Caco-2 (cell line): Measurements from ENCODE around the gene CCDC194. TPM values are rescaled to one million over a fixed set of nuclear protein-coding genes. Genes with fewer than 3 reads are reported as not detected.

Experiments
- BruUV-seq: library from RNA; stranded (reverse); fragments of 400-500 nt; replicated peaks from 2 replicates; lab custom pipeline; 2021; lab: Mats Ljungman, UMichigan
- CTCF ChIA-PET: fragments of 300-600 bp; sonication (Branson Sonifier 250); formaldehyde crosslinking; loops from one replicate; lab custom pipeline; 2022; ENCODE audit warnings: antibody characterized with exemption; lab: Charles Lee
- POLR2A ChIA-PET: fragments of 300-600 bp; sonication (Branson Sonifier 250); formaldehyde crosslinking; loops from one replicate; lab custom pipeline; 2022; ENCODE audit warnings: antibody characterized with exemption; lab: Charles Lee
- DNase-seq, 2 experiments: peaks; one replicate each; pipeline versions ENCODE4 v3.0.0 to v3.0.0-alpha.2; 2020 to 2022
- H3K27me3 ChIP-seq: replicated peaks from 2 replicates; pipeline ENCODE4 v1.6.0; 2011; ENCODE audit warnings: low read length; ENCODE audit not compliant: control insufficient read depth, insufficient read depth
- H3K36me3 ChIP-seq: 2 replicates; pipeline ENCODE4 v1.5.1; 2011; ENCODE audit warnings: low read length; ENCODE audit not compliant: control insufficient read depth, insufficient read depth
- H3K4me1 ChIP-seq: fragments of 250-450 bp; sonication (Bioruptor Pico); 2 replicates; pipeline ENCODE4 v1.5.1; 2020; ENCODE audit warnings: mild to moderate bottlenecking
- H3K4me3 ChIP-seq: 2 replicates; pipeline ENCODE4 v1.5.1; 2011; ENCODE audit warnings: low read depth, mild to moderate bottlenecking, control low read depth, low read length
- H3K9me3 ChIP-seq: fragments of 250-450 bp; sonication (Bioruptor Pico); 2 replicates; pipeline ENCODE4 v1.5.1; 2020; ENCODE audit warnings: mild to moderate bottlenecking, moderate library complexity
- H3K27ac Mint-ChIP-seq: one replicate; pipeline ENCODE4 v1.8.0; 2022; ENCODE audit warnings: mixed read lengths; ENCODE audit not compliant: unreplicated experiment
- H3K27me3 Mint-ChIP-seq: one replicate; pipeline ENCODE4 v1.8.0; 2022; ENCODE audit warnings: mixed read lengths; ENCODE audit not compliant: insufficient read depth, unreplicated experiment
- H3K36me3 Mint-ChIP-seq: one replicate; pipeline ENCODE4 v1.8.0; 2022; ENCODE audit warnings: mild to moderate bottlenecking, mixed read lengths; ENCODE audit not compliant: insufficient read depth, unreplicated experiment
- H3K4me1 Mint-ChIP-seq: one replicate; pipeline ENCODE4 v1.8.0; 2022; ENCODE audit warnings: low read depth, mixed read lengths; ENCODE audit not compliant: unreplicated experiment
- H3K4me3 Mint-ChIP-seq: one replicate; pipeline ENCODE4 v1.8.0; 2022; ENCODE audit warnings: mild to moderate bottlenecking, moderate library complexity, mixed read lengths; ENCODE audit not compliant: unreplicated experiment
- H3K9me3 Mint-ChIP-seq: one replicate; pipeline ENCODE4 v1.8.0; 2022; ENCODE audit warnings: mixed read lengths; ENCODE audit not compliant: unreplicated experiment
- intact Hi-C: fragments of 100-400 bp; cut with micrococcal nuclease; formaldehyde crosslinking; loops from one replicate; pipeline ENCODE4 v1.10.0; 2022; ENCODE audit not compliant: unreplicated experiment
- total RNA-seq: library from RNA; stranded (reverse); gene quantifications from 2 replicates; pipeline ENCODE4 v1.2.3, GENCODE V29; 2022
- TF ChIP-seq, protein P1 (sequence below), 2 experiments: fragments of 200-600 bp in 1 of 2; IDR thresholded peaks; 1 replicate in 1 of 2; 2 replicates in 1 of 2; pipeline versions ENCODE4 v1.5.1 to v1.8.0; 2011 to 2022; ENCODE audit warnings: antibody characterized with exemption in 1 of 2, control low read depth in 1 of 2, inconsistent platforms in 1 of 2, low read depth in 1 of 2, low read length in 1 of 2, mild to moderate bottlenecking in 1 of 2, moderate library complexity in 1 of 2; ENCODE audit not compliant: insufficient read depth in 1 of 2, severe bottlenecking in 1 of 2, unreplicated experiment in 1 of 2

The CCDC194 gene
- total RNA-seq, 1 experiment from 2014 or later = 1.3 TPM

DNA sequence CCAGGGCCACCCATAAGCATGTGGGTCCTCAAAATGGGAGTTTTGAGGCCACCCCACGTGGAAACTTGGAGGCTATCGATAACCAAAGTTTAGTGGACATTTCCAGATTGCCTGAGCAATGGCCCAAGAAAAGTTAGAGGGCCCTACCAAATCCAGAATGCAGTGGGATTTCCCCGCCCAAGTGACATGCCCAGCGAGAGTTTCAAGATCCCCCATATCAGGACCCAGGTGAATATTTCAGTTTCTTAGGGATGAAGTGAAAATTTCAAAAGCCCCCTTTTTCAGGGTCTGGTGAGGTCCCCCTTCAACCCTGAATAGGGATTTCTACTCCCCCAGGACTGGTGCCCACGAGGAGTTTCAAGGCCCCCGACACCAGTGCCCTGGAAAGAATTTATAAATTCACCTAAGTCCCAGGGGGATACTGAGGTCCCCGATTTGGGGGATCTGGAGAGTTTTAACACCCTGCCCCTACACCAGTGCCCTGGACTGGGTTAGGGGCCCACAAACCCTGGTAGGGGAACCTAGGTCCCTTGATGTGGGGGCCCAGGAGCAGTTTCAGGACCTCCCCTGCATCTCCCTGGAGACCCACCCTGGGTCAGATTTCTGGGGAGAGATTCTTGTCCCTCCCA lies 10.7 kb upstream of the CCDC194 start:
- H3K9me3 ChIP-seq = no peaks in the 10 kb centered on the region
- no TSS peak for BruUV-seq
- peaks cover 21% of the 10 kb centered on the region for H3K36me3 Mint-ChIP-seq
- no peaks in the 10 kb centered on the region for H3K27me3 ChIP-seq
- H3K9me3 Mint-ChIP-seq = no peaks in the 10 kb centered on the region
- peak overlapping the region; percentile 42 for H3K4me3 ChIP-seq
- TF ChIP-seq, protein P1, sequence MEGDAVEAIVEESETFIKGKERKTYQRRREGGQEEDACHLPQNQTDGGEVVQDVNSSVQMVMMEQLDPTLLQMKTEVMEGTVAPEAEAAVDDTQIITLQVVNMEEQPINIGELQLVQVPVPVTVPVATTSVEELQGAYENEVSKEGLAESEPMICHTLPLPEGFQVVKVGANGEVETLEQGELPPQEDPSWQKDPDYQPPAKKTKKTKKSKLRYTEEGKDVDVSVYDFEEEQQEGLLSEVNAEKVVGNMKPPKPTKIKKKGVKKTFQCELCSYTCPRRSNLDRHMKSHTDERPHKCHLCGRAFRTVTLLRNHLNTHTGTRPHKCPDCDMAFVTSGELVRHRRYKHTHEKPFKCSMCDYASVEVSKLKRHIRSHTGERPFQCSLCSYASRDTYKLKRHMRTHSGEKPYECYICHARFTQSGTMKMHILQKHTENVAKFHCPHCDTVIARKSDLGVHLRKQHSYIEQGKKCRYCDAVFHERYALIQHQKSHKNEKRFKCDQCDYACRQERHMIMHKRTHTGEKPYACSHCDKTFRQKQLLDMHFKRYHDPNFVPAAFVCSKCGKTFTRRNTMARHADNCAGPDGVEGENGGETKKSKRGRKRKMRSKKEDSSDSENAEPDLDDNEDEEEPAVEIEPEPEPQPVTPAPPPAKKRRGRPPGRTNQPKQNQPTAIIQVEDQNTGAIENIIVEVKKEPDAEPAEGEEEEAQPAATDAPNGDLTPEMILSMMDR (IDR thresholded peaks at IDR 0.05; ENCODE audit: insufficient read depth in 1 of 2, low read depth in 1 of 2, low read length in 1 of 2, severe bottlenecking in 1 of 2, unreplicated experiment in 1 of 2) = no peak
- H3K36me3 ChIP-seq = peaks cover 2% of the 10 kb centered on the region; the same call in 1 of the 2 replicates
- DNase-seq = no peak
- H3K27me3 Mint-ChIP-seq = no peaks in the 10 kb centered on the region
- peaks cover 10% of the 10 kb centered on the region for H3K4me1 Mint-ChIP-seq
- H3K4me3 Mint-ChIP-seq = peak overlapping the region; percentile 76
- ChIA-PET POLR2A (interaction anchor here (0.5 to 1.5 kb wide), 5 partner anchors 15 to 888 kb away, joined by 3 to 15 read pairs (median 6); partner anchors contain the start of gene MVB12A), CTCF (interaction anchor here (0.7 to 1.2 kb wide), 3 partner anchors 15 to 112 kb away, joined by 3 to 6 read pairs (median 4); partner anchors contain the start of gene MVB12A)
- H3K27ac Mint-ChIP-seq = peak overlapping the region; percentile 10
- H3K4me1 ChIP-seq = peaks cover 13% of the 10 kb centered on the region
- intact Hi-C loops = no loop called here

DNA sequence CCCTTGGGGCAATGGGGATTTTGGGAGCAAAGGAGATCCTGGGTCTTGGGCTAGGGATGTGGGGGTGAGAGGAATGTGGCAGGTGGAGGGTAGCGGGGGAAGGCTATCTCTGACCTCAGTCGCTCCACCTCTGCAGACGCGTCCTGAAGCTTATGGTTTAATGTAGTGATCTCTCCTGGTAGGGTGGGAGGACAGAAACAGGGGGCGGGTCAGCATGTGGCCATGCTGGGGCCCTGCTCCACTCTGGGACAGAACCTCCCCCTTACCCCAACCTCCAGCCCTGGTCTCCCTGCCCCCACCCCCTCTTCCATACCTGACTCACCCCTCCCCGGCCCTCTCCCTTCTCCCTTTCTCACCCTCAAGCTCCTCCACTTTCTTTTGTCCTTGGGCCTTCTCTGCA lies 10.0 kb upstream of the CCDC194 start:
- POLR2A ChIA-PET = no interaction called here
- no TSS peak for BruUV-seq
- Mint-ChIP-seq H3K27ac (no peak overlapping the region), H3K27me3 (no peaks in the 10 kb centered on the region), H3K36me3 (peaks cover 21% of the 10 kb centered on the region), H3K4me3 (peak overlapping the region; percentile 76), H3K9me3 (no peaks in the 10 kb centered on the region), H3K4me1 (peaks cover 10% of the 10 kb centered on the region)
- no peaks in the 10 kb centered on the region for H3K27me3 ChIP-seq
- H3K4me1 ChIP-seq = peaks cover 13% of the 10 kb centered on the region
- intact Hi-C loops = no loop called here
- TF ChIP-seq, protein P1 (IDR thresholded peaks at IDR 0.05; ENCODE audit: insufficient read depth in 1 of 2, low read depth in 1 of 2, low read length in 1 of 2, severe bottlenecking in 1 of 2, unreplicated experiment in 1 of 2) = no peak
- H3K9me3 ChIP-seq = no peaks in the 10 kb centered on the region
- H3K4me3 ChIP-seq = peak overlapping the region; percentile 42; the same call in 1 of the 2 replicates
- no peak for DNase-seq
- peaks cover 2% of the 10 kb centered on the region; the same call in 1 of the 2 replicates for H3K36me3 ChIP-seq
- CTCF ChIA-PET = no interaction called here

DNA sequence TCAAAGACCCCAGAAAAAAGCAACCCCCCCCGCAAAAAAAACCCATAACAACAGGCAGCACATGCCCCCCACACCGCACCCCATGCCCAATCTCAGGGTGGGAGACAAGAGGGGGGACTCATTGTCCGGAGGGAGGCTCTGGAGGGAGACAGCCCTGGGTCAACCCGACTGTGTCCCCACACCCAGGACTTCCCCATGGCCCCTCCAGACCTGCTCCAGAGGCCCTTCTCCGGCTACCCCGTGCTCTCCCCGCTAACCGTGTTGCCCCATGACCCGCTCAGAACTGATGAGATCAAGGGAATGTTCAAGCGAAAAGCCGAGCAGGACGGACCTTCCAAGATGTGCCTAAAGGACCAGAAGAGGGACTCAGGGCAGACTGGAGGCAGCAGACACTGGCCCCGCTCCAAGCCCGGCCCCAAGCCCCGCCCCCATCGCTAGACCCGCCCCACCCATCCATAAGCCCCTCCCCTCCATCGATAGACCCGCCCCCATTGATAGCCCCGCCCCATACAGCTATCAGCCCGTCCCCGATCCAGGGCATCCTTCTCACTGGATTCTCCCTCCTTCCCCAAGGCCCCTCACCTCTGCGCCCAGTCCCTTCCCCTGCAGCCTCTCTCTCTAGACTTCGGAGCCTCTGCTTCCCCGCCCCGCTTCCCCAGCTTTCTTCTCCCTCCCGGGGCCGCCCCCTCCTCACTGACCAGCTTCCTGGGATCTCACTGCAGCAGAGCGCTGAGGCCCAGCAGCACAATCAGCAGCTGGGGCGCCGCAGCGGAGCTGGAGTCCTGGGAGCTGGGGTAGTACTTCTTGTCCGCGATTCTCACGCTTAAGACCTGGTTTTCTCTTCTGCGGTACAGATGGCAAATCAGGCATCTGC lies 9.2 kb upstream of the CCDC194 start:
- H3K36me3 ChIP-seq = peaks cover 2% of the 10 kb centered on the region; the same call in 1 of the 2 replicates
- TSS peak; percentile 12 for BruUV-seq
- H3K4me3 Mint-ChIP-seq = no peak overlapping the region
- ChIA-PET POLR2A (no interaction called here), CTCF (no interaction called here)
- H3K36me3 Mint-ChIP-seq = peaks cover 21% of the 10 kb centered on the region
- TF ChIP-seq, protein P1 (IDR thresholded peaks at IDR 0.05; ENCODE audit: insufficient read depth in 1 of 2, low read depth in 1 of 2, low read length in 1 of 2, severe bottlenecking in 1 of 2, unreplicated experiment in 1 of 2) = no peak
- no peak for DNase-seq
- H3K27me3 ChIP-seq = no peaks in the 10 kb centered on the region
- H3K27ac Mint-ChIP-seq = no peak overlapping the region
- intact Hi-C loops = no loop called here
- H3K9me3 ChIP-seq = no peaks in the 10 kb centered on the region
- no peaks in the 10 kb centered on the region for H3K9me3 Mint-ChIP-seq
- peaks cover 13% of the 10 kb centered on the region for H3K4me1 ChIP-seq
- H3K27me3 Mint-ChIP-seq = no peaks in the 10 kb centered on the region
- no peak overlapping the region for H3K4me3 ChIP-seq
- H3K4me1 Mint-ChIP-seq = peaks cover 10% of the 10 kb centered on the region
